Calu3 (cell line): ENCODE results near the gene MACROD2. TPM values are rescaled to one million over a fixed set of nuclear protein-coding genes. Genes with fewer than 3 reads are reported as not detected.

Experiments
- BruUV-seq: library from RNA; stranded (reverse); fragments of 400-500 nt; replicated peaks from 2 replicates; lab custom pipeline; 2021; lab: Mats Ljungman, UMichigan
- CTCF ChIA-PET: fragments of 300-600 bp; sonication (Branson Sonifier 250); formaldehyde crosslinking; loops from one replicate; lab custom pipeline; 2022; ENCODE audit warnings: antibody characterized with exemption; lab: Charles Lee
- DNase-seq: peaks from one replicate; pipeline ENCODE4 v3.0.0; 2022
- H3K27ac Mint-ChIP-seq: one replicate; pipeline ENCODE4 v1.8.0; 2022; ENCODE audit warnings: mixed read lengths; ENCODE audit not compliant: unreplicated experiment
- H3K27me3 Mint-ChIP-seq: one replicate; pipeline ENCODE4 v1.8.0; 2022; ENCODE audit warnings: mixed read lengths; ENCODE audit not compliant: unreplicated experiment
- H3K36me3 Mint-ChIP-seq: one replicate; pipeline ENCODE4 v1.8.0; 2022; ENCODE audit warnings: mild to moderate bottlenecking, moderate library complexity, mixed read lengths; ENCODE audit not compliant: insufficient read depth, unreplicated experiment
- H3K4me1 Mint-ChIP-seq: one replicate; pipeline ENCODE4 v1.8.0; 2022; ENCODE audit warnings: mild to moderate bottlenecking, low read depth, mixed read lengths; ENCODE audit not compliant: unreplicated experiment
- H3K4me3 Mint-ChIP-seq: one replicate; pipeline ENCODE4 v1.8.0; 2022; ENCODE audit warnings: mild to moderate bottlenecking, low read depth, moderate library complexity, mixed read lengths; ENCODE audit not compliant: unreplicated experiment
- H3K9me3 Mint-ChIP-seq: one replicate; pipeline ENCODE4 v1.8.0; 2022; ENCODE audit warnings: low read depth, mixed read lengths; ENCODE audit not compliant: unreplicated experiment
- intact Hi-C: fragments of 100-400 bp; cut with micrococcal nuclease; formaldehyde crosslinking; loops from one replicate; pipeline ENCODE4 v1.10.0; 2022; ENCODE audit not compliant: unreplicated experiment
- total RNA-seq: library from RNA; stranded (reverse); gene quantifications from 2 replicates; pipeline ENCODE4 v1.2.3, GENCODE V29; 2022
- TF ChIP-seq, protein P1 (sequence below): fragments of 200-600 bp; IDR thresholded peaks from one replicate; pipeline ENCODE4 v1.8.0; 2022; ENCODE audit warnings: antibody characterized with exemption; ENCODE audit not compliant: unreplicated experiment

Gene MACROD2
- total RNA-seq, 1 experiment from 2014 or later = 29.4 TPM

DNA sequence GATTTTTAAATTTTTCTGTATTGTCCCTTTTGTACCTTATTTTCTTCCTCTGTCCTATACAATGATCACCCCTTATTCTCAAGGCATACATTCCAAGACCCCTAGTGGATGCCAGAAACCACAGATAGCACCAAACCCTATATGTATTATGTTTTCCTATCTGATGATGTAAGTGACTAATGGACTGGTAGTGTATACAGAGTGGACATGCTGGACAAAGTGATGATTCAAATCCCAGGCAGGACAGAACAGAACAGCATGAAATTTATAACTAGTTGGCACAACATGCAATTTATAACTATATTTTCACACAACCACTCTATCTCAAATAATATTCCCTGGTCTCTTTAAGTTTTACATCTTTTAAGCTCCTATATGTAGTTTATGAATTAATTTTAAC, 547.7 kb downstream of the MACROD2 start:
- BruUV-seq = no TSS peak
- H3K9me3 Mint-ChIP-seq = no peaks in the 10 kb centered on the region

DNA sequence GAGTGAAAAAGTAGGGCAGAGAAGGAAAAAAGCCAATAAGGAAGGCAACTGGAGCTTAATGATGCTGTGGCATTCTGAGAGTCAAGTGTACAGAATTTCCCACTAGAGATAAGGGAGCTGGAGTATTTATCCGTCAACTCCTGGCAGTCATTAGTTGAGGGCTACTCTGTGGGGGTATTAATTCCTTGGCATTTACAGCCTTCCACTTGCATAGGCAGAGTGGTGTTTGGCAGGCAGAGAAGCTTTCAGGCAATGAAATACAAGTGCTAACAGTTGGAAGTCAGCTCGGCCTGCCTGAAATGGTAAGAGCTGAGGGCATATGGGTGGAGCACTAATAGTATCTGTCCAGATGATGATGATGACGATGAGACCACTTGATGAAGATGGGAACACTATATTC, 549.4 kb downstream of the MACROD2 start:
- intact Hi-C loops = no loop called here
- Mint-ChIP-seq H3K4me3 (no peak overlapping the region), H3K4me1 (no peaks in the 10 kb centered on the region), H3K27me3 (no peaks in the 10 kb centered on the region), H3K27ac (no peak overlapping the region), H3K36me3 (no peaks in the 10 kb centered on the region), H3K9me3 (no peaks in the 10 kb centered on the region)
- CTCF ChIA-PET = no interaction called here
- BruUV-seq = no TSS peak
- TF ChIP-seq, protein P1, sequence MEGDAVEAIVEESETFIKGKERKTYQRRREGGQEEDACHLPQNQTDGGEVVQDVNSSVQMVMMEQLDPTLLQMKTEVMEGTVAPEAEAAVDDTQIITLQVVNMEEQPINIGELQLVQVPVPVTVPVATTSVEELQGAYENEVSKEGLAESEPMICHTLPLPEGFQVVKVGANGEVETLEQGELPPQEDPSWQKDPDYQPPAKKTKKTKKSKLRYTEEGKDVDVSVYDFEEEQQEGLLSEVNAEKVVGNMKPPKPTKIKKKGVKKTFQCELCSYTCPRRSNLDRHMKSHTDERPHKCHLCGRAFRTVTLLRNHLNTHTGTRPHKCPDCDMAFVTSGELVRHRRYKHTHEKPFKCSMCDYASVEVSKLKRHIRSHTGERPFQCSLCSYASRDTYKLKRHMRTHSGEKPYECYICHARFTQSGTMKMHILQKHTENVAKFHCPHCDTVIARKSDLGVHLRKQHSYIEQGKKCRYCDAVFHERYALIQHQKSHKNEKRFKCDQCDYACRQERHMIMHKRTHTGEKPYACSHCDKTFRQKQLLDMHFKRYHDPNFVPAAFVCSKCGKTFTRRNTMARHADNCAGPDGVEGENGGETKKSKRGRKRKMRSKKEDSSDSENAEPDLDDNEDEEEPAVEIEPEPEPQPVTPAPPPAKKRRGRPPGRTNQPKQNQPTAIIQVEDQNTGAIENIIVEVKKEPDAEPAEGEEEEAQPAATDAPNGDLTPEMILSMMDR = no peak
- DNase-seq = no peak

More for the DNA sequence above, 547.7 kb downstream of the MACROD2 start:
- Mint-ChIP-seq H3K36me3 (no peaks in the 10 kb centered on the region), H3K27ac (no peak overlapping the region), H3K4me1 (no peaks in the 10 kb centered on the region), H3K4me3 (no peak overlapping the region), H3K27me3 (no peaks in the 10 kb centered on the region)
- intact Hi-C loops = no loop called here
- TF ChIP-seq, protein P1 = no peak
- DNase-seq = no peak
- CTCF ChIA-PET = no interaction called here

DNA sequence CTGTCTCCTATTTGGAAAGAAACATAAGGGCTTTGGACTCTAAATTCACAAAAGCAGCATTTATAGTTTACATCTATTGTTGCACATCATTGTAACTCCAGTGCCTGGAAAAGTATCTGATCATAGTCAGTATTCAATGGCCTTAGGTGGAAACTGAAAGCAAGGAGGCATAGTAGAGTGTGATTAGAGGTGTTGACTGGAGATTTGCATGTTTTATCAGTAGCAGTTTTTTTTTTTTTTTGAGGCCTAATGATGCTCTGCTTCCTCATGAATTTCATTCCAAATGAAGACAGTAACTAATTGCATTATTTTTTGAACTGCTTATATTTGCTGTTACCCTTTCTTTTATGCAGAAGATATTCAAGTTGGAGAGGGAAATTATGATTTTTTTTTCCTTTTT, 555.3 kb downstream of the MACROD2 start:
- no peaks in the 10 kb centered on the region for H3K27me3 Mint-ChIP-seq
- no peak overlapping the region for H3K4me3 Mint-ChIP-seq
- intact Hi-C loops = no loop called here
- CTCF ChIA-PET = no interaction called here
- H3K36me3 Mint-ChIP-seq = no peaks in the 10 kb centered on the region
- TF ChIP-seq, protein P1 = no peak
- H3K27ac Mint-ChIP-seq = no peak overlapping the region
- BruUV-seq = no TSS peak
- no peaks in the 10 kb centered on the region for H3K4me1 Mint-ChIP-seq
- no peaks in the 10 kb centered on the region for H3K9me3 Mint-ChIP-seq
- DNase-seq = no peak

DNA sequence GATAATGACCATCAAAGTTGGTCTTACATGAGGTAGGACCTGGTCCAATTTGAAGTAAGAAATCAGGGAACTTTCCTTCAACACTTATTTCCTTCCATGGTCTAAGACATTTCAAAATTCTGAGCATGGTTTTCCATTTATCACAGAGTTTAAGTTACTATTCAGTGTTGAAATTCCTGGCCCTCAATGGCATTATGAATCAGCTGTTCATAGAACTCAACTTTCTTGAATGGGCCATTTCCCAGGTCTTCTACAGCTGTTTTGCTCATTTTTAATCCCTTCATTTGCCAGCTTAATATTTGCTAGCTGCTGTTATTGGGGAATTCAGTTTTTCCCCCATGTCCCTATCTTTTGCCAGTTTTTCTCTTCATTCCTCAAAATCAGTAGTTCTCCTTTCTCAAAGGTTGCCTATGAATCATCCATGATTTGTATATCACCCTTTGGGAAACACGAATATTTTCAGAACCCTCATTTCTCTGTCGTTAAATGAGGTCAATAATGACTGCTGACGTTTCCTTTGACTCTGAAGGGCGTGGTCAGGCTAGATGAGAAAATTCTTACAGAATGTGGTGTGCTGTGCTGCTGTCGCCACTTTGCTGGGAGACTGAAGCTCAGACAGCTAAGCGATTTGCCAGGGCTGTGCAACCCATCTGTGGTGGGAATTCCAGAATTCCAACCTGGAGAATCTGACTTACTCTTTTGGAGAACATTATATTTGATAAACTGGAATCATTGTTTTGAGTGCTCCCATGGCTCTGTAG, 558.6 kb downstream of the MACROD2 start:
- intact Hi-C loops = no loop called here

More for the DNA sequence above, 558.6 kb downstream of the MACROD2 start:
- no TSS peak for BruUV-seq
- no peaks in the 10 kb centered on the region for H3K9me3 Mint-ChIP-seq
- CTCF ChIA-PET = no interaction called here
- H3K27ac Mint-ChIP-seq = no peak overlapping the region
- no peak for DNase-seq
- H3K4me3 Mint-ChIP-seq = no peak overlapping the region
- TF ChIP-seq, protein P1 = no peak
- no peaks in the 10 kb centered on the region for H3K27me3 Mint-ChIP-seq
- no peaks in the 10 kb centered on the region for H3K4me1 Mint-ChIP-seq
- H3K36me3 Mint-ChIP-seq = no peaks in the 10 kb centered on the region
